Astrocyte of the cerebellum (primary cell): ENCODE results near the gene HHATL.

Source experiments
- DNase-seq: peaks from one replicate; pipeline ENCODE4 v3.0.0-alpha.2; 2011; ENCODE audit warnings: low read depth
- H3K4me3 ChIP-seq: 2 replicates; pipeline ENCODE4 v1.5.1; 2011; ENCODE audit warnings: mild to moderate bottlenecking, low read depth, low read length, moderate library complexity
- in situ Hi-C: cut with HindIII; loops from 2 replicates; pipeline ENCODE4 v1.10.0; 2017; ENCODE audit warnings: low sequenced_read_pairs
- TF ChIP-seq, protein P1 (sequence below): IDR thresholded peaks from 2 replicates; pipeline ENCODE4 v1.5.1; 2012; ENCODE audit warnings: low read length, low read depth, moderate library complexity, mild to moderate bottlenecking; ENCODE audit errors: missing control alignments

The HHATL gene, protein sequence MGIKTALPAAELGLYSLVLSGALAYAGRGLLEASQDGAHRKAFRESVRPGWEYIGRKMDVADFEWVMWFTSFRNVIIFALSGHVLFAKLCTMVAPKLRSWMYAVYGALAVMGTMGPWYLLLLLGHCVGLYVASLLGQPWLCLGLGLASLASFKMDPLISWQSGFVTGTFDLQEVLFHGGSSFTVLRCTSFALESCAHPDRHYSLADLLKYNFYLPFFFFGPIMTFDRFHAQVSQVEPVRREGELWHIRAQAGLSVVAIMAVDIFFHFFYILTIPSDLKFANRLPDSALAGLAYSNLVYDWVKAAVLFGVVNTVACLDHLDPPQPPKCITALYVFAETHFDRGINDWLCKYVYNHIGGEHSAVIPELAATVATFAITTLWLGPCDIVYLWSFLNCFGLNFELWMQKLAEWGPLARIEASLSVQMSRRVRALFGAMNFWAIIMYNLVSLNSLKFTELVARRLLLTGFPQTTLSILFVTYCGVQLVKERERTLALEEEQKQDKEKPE

DNA sequence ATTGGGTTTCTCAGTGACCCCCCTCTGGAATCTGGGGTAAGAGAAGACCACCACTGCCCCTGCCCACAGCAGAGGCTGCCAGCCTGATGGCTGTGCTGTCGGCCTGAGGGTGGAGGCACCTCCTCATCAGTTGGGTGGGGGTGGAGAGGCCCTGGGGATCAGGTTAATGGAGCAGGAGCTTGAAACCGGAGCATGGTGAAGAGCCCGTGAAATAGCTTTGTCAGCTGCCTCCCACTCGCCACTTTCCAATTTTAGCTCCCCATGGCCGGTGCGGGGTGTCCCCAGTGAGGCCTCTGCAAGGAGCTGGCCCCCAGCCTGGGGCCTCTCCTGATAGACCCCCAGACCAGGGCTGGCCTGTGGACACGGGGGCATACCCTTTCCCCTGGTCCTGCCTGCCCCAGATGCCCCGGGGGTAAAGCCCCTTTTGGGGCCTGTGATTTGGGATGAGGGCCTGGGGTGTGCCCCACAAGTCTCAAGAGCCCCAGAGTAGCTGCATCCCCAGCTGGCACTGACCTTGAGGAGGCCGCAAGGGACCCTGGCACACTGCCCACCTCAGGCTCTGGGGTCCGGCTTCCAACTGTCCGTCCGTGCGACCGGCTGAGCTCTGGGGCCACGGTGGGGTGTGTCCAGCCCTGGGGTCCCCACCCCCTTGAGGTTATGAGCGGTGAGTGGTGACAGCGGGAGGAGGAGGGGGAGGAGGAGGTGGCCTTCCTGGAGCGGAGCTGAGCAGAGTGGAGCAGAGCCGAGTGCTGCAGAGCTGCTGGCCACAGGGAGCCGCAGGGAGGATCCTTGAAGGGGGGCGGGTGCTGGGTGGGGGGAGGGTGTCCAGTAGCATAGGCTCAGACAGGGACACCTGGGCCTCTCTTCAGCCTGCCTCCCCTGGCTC, at the start of gene HHATL:
Gene HHATL (minus strand): TSS at position 733 of the 886 bp plus-strand sequence. CDS start 1,972 bp downstream, outside the sequence.
- in situ Hi-C loops: no loop called here
- TF ChIP-seq, protein P1, sequence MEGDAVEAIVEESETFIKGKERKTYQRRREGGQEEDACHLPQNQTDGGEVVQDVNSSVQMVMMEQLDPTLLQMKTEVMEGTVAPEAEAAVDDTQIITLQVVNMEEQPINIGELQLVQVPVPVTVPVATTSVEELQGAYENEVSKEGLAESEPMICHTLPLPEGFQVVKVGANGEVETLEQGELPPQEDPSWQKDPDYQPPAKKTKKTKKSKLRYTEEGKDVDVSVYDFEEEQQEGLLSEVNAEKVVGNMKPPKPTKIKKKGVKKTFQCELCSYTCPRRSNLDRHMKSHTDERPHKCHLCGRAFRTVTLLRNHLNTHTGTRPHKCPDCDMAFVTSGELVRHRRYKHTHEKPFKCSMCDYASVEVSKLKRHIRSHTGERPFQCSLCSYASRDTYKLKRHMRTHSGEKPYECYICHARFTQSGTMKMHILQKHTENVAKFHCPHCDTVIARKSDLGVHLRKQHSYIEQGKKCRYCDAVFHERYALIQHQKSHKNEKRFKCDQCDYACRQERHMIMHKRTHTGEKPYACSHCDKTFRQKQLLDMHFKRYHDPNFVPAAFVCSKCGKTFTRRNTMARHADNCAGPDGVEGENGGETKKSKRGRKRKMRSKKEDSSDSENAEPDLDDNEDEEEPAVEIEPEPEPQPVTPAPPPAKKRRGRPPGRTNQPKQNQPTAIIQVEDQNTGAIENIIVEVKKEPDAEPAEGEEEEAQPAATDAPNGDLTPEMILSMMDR: no peak
- no peak for DNase-seq
- H3K4me3 ChIP-seq: no peak within 1 kb of the TSS

DNA sequence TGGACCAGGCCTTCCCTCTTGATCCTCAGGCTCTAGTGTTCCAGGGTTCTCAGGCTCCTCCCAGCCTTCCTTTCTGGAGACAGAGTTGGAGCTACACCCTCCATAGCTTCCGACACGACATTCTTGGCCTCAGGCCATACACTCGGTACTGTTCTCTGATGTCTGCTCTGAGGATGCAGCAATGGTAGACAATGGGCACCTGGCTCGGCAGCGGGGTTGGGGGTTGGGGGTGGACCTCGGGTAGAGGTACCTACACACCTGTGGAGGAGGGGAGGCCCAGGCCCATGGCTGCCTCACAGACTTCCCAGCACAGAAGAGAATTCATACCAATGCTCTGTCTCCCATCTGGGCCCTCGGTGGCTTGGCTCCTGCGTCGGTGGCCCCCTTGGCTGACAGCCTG, 49.0 kb upstream of the HHATL start:
- TF ChIP-seq, protein P1: no peak
- in situ Hi-C loops: no loop called here
- DNase-seq: no peak
- H3K4me3 ChIP-seq: no peak overlapping the region

DNA sequence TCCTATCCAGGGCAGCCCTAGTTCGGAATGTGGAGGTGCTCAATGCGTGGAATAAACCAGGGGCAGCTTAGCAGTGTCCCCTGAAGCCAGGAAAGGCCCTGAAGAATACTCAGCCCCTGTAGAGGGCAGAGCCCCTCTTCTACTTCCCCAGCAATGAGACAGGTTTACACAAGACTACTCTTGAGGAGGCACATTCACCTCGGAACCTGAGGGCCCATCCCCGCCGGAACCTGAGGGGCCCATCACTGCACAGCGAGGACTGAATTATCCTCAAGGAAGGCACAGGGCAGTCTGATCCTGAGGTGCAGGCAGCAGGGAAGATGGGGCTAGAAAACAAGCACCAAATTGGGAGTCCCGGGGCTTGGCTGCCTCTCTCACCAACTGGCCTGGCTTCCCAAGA, 48.2 kb upstream of the HHATL start:
- TF ChIP-seq, protein P1: no peak
- in situ Hi-C loops: no loop called here
- no peak for DNase-seq
- H3K4me3 ChIP-seq: no peak overlapping the region

DNA sequence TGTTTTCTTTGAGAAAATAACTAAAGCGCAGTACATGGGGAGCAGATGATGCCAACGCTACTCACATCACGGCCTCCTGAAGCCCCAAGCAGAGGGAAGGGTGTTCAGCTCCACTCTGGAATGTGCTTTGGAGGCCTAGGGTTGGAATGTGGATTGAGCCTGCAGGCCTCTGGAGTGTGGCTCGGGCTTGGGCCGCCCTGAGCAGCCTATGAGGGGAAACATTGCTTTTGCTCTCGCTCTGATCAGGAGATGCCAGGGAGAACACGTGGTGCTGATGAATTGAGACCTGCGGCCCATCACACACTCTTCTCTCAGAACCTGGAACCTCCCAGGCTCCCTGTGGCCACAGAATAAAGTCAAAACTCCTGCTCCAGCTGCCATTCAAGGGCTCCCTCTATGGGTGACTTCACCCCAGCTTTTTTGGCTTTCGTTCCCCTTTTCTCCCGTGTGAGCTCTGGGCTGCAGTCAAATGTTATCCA, 47.2 kb upstream of the HHATL start:
- H3K4me3 ChIP-seq: no peak overlapping the region
- DNase-seq: no peak
- in situ Hi-C loops: no loop called here
- TF ChIP-seq, protein P1: peak; percentile 51

DNA sequence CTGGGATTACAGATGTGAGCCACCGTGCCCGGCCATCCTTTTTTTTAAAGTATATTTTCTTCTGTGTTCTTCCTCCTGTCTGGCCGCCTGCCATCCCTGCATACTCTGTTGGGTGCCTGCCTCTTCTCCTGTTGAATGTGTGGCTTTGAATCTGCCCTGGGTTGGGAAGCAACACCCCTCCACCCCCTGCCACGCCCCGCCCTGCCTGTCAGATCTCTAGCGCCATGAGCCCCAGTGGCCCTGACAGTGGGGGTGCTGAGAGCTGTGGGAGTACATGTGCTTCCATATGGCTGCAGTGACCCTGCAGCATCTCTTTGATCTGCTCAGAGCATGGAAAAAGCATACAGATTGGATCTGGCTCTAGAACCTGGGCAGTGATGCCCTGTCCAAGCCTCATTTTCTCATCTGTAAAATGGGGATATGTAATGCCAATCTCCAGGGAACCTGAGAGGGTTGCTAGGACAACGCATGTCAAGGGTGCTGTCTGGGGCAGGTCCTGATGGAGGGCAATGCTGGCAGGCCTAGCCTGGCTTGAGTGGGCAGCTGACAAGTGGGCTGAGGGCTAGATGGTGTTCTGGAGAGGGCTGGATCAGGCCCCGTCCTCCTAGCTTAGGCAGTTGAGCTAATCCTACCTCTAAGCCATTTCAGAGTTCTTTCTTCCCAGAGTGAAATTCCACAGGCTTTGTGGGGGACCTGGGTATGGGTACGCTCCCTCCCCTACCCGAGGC, 46.6 kb upstream of the HHATL start:
- in situ Hi-C loops: no loop called here
- no peak for DNase-seq
- TF ChIP-seq, protein P1: no peak
- no peak overlapping the region for H3K4me3 ChIP-seq

DNA sequence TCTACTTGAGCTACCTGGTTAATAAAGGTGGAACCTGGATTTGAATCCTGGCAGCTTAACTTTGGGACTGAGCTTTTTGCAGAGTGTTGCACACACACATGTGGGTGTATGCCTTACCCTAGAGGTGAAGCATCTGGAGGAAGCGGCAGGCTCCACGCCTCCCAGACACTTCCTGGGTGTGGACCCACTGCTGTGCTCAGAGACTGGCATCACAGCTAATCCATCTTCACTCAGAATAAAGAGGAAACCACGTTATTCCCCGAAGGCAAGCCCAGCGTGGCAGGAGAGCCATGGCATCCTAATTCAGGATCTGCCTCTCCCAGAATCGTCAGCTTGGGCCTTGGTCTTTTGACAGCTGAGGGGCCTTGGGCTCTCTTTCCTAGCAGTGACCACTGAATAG, 45.0 kb upstream of the HHATL start:
- in situ Hi-C loops: no loop called here
- no peak overlapping the region for H3K4me3 ChIP-seq
- DNase-seq: no peak
- TF ChIP-seq, protein P1: no peak
